ENCODE results near the gene NRDE2.

NRDE2 gene

DNA sequence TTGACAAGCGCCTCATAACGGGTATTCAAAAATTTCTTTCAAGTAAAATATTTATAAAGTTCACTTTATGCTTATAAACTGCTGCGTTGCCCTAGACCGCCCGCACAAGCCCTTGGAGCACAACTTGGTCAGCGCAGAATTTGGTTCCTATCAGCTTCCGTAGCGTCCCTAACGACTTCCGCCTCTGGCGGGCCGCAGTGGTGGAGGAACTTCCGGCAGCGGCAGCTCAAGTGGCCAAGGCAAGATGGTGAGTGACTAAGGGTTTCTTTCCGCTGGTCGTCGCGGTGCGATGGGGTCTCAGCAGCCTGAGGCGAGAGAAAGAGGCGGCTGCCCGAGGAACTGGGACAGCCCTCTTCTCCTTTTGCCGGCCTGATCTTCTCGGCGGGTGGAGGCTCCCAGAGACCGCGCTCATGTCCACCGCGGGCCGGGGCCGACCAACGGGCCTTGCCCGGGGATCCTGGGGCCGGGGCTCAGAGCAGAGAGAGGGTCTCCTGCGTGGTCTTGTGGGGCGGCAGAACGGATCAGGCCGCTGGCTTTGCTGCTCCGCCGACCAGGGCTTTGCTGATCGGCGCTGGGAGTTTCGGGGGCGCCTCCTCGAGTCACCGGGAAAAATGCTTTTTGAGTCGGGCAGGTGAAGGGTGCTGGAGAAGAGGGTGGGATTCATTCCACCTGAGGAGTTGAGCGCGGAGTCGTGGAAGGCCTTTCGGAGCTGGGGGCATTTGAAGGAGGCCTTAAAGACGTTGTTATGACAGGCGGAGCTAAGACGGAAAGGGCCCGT lies 75.2 kb downstream of the NRDE2 start, which contains the start of gene PSMC1 (continued):
- TF ChIP-seq ZNF624 (tag by site-specific recombination; IDR thresholded peaks at IDR 0.05) = no peak
- TF ChIP-seq ZNF561 (tag by site-specific recombination; IDR thresholded peaks at IDR 0.05; ENCODE audit: borderline replicate concordance) = 0 out of 2 replicates have a peak, but pooled peaks have one; percentile 43
- no peak for TF ChIP-seq ZNF354C (tag by site-specific recombination; IDR thresholded peaks at IDR 0.05; ENCODE audit: borderline replicate concordance, low read depth)
- no peak for TF ChIP-seq SCRT1 (tag by site-specific recombination; IDR thresholded peaks at IDR 0.05; ENCODE audit: borderline replicate concordance)
- TF ChIP-seq ZXDB (tag by site-specific recombination; IDR thresholded peaks at IDR 0.05) = peak; percentile 75; the same call in 1 of the 2 replicates
- TF ChIP-seq ZNF341 (tag by site-specific recombination; IDR thresholded peaks at IDR 0.05; ENCODE audit: low read depth) = no peak
- TF ChIP-seq, protein P1, sequence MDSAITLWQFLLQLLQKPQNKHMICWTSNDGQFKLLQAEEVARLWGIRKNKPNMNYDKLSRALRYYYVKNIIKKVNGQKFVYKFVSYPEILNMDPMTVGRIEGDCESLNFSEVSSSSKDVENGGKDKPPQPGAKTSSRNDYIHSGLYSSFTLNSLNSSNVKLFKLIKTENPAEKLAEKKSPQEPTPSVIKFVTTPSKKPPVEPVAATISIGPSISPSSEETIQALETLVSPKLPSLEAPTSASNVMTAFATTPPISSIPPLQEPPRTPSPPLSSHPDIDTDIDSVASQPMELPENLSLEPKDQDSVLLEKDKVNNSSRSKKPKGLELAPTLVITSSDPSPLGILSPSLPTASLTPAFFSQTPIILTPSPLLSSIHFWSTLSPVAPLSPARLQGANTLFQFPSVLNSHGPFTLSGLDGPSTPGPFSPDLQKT (IDR thresholded peaks at IDR 0.05; ENCODE audit: borderline replicate concordance, low read depth, low read length) = no peak
- TF ChIP-seq, protein P2, sequence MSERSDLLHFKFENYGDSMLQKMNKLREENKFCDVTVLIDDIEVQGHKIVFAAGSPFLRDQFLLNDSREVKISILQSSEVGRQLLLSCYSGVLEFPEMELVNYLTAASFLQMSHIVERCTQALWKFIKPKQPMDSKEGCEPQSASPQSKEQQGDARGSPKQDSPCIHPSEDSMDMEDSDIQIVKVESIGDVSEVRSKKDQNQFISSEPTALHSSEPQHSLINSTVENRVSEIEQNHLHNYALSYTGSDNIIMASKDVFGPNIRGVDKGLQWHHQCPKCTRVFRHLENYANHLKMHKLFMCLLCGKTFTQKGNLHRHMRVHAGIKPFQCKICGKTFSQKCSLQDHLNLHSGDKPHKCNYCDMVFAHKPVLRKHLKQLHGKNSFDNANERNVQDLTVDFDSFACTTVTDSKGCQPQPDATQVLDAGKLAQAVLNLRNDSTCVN (tag by site-specific recombination; optimal IDR thresholded peaks at IDR 0.05) = peak; percentile 21
- TF ChIP-seq ZNF146 (tag by site-specific recombination; IDR thresholded peaks at IDR 0.05) = no peak
- TF ChIP-seq ZNF664 (tag by site-specific recombination; IDR thresholded peaks at IDR 0.05) = no peak
- no peak for TF ChIP-seq ZNF132 (tag by site-specific recombination; IDR thresholded peaks at IDR 0.05; ENCODE audit: borderline replicate concordance)
- TF ChIP-seq ZNF501 (tag by site-specific recombination; IDR thresholded peaks at IDR 0.05) = peak; percentile 56; the same call in 1 of the 2 replicates
- TF ChIP-seq ZBTB21 (tag by site-specific recombination; IDR thresholded peaks at IDR 0.05) = no peak
- TF ChIP-seq ZNF302 (tag by site-specific recombination; IDR thresholded peaks at IDR 0.05; ENCODE audit: low read depth) = no peak
- TF ChIP-seq GLIS2 (tag by site-specific recombination; IDR thresholded peaks at IDR 0.05) = no peak
- TF ChIP-seq ZNF677 (tag by site-specific recombination; IDR thresholded peaks at IDR 0.05) = no peak
- TF ChIP-seq ZBTB48 (tag by site-specific recombination; IDR thresholded peaks at IDR 0.05) = peak; percentile 35; the same call in 1 of the 2 replicates
- 0 out of 2 replicates have a peak, but pooled peaks have one; percentile 43 for TF ChIP-seq YY2 (tag by site-specific recombination; IDR thresholded peaks at IDR 0.05)
- TF ChIP-seq ZNF404 (tag by site-specific recombination; IDR thresholded peaks at IDR 0.05) = no peak
- no peak for TF ChIP-seq ZNF23 (tag by site-specific recombination; IDR thresholded peaks at IDR 0.05; ENCODE audit: borderline replicate concordance)
- TF ChIP-seq ZSCAN23 (tag by site-specific recombination; IDR thresholded peaks at IDR 0.05) = no peak
- TF ChIP-seq ZNF747 (tag by site-specific recombination; IDR thresholded peaks at IDR 0.05) = no peak
- no peak for TF ChIP-seq ZNF174 (tag by site-specific recombination; IDR thresholded peaks at IDR 0.05)
- no peak for TF ChIP-seq ZNF266 (tag by site-specific recombination; IDR thresholded peaks at IDR 0.05; ENCODE audit: low read depth)
- TF ChIP-seq ZNF184 (tag by site-specific recombination; IDR thresholded peaks at IDR 0.05) = no peak
- no peak for TF ChIP-seq GLIS1 (tag by site-specific recombination; IDR thresholded peaks at IDR 0.05)
- TF ChIP-seq, protein P3, sequence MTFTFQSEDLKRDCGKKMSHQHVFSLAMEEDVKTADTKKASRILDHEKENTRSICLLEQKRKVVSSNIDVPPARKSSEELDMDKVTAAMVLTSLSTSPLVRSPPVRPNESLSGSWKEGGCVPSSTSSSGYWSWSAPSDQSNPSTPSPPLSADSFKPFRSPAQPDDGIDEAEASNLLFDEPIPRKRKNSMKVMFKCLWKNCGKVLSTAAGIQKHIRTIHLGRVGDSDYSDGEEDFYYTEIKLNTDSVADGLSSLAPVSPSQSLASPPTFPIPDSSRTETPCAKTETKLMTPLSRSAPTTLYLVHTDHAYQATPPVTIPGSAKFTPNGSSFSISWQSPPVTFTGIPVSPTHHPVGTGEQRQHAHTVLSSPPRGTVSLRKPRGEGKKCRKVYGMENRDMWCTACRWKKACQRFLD (tag by site-specific recombination; IDR thresholded peaks at IDR 0.05) = no peak
- peak; percentile 38; the same call in 1 of the 2 replicates for TF ChIP-seq ZNF600 (tag by site-specific recombination; IDR thresholded peaks at IDR 0.05)
- no peak for TF ChIP-seq ZNF10 (tag by site-specific recombination; IDR thresholded peaks at IDR 0.05)
- TF ChIP-seq, protein P4, sequence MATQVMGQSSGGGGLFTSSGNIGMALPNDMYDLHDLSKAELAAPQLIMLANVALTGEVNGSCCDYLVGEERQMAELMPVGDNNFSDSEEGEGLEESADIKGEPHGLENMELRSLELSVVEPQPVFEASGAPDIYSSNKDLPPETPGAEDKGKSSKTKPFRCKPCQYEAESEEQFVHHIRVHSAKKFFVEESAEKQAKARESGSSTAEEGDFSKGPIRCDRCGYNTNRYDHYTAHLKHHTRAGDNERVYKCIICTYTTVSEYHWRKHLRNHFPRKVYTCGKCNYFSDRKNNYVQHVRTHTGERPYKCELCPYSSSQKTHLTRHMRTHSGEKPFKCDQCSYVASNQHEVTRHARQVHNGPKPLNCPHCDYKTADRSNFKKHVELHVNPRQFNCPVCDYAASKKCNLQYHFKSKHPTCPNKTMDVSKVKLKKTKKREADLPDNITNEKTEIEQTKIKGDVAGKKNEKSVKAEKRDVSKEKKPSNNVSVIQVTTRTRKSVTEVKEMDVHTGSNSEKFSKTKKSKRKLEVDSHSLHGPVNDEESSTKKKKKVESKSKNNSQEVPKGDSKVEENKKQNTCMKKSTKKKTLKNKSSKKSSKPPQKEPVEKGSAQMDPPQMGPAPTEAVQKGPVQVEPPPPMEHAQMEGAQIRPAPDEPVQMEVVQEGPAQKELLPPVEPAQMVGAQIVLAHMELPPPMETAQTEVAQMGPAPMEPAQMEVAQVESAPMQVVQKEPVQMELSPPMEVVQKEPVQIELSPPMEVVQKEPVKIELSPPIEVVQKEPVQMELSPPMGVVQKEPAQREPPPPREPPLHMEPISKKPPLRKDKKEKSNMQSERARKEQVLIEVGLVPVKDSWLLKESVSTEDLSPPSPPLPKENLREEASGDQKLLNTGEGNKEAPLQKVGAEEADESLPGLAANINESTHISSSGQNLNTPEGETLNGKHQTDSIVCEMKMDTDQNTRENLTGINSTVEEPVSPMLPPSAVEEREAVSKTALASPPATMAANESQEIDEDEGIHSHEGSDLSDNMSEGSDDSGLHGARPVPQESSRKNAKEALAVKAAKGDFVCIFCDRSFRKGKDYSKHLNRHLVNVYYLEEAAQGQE (tag by site-specific recombination; IDR thresholded peaks at IDR 0.05) = no peak
- TF ChIP-seq, protein P5, sequence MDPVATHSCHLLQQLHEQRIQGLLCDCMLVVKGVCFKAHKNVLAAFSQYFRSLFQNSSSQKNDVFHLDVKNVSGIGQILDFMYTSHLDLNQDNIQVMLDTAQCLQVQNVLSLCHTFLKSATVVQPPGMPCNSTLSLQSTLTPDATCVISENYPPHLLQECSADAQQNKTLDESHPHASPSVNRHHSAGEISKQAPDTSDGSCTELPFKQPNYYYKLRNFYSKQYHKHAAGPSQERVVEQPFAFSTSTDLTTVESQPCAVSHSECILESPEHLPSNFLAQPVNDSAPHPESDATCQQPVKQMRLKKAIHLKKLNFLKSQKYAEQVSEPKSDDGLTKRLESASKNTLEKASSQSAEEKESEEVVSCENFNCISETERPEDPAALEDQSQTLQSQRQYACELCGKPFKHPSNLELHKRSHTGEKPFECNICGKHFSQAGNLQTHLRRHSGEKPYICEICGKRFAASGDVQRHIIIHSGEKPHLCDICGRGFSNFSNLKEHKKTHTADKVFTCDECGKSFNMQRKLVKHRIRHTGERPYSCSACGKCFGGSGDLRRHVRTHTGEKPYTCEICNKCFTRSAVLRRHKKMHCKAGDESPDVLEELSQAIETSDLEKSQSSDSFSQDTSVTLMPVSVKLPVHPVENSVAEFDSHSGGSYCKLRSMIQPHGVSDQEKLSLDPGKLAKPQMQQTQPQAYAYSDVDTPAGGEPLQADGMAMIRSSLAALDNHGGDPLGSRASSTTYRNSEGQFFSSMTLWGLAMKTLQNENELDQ (tag by site-specific recombination; IDR thresholded peaks at IDR 0.05; ENCODE audit: low read depth) = no peak
- no peak for TF ChIP-seq KLF9 (tag by site-specific recombination; IDR thresholded peaks at IDR 0.05; ENCODE audit: low read depth)
